NCI-H82 treated with DMSO at 0.1 percent for 48 hours (cell line): Measurements from ENCODE around the gene TNFAIP8L3.

Experiments
- DNase-seq: peaks from one replicate; lab custom pipeline; 2025; ENCODE audit not compliant: unreplicated experiment; lab: John Stamatoyannopoulos, UW

Gene TNFAIP8L3

DNA sequence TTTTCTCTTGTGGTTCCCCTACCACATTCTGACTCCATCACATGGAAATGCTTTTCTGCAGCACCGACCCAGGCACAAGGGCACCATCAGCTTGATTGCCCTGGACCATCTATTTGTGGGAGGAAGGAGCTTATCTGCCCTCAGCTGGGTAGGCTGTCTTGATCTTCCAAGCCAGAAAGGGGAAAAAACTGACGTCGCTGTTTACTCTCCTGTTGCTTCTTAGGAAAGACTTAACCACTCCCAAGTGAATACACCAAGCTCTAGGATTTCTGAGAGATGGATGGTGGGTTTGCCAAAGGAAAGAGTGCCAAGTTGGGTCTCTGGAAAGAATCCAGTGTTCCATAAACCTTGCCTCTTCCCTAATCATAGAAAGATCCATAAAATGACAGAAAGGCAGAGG, 4.0 kb downstream of the TNFAIP8L3 start:
- no peak for DNase-seq

DNA sequence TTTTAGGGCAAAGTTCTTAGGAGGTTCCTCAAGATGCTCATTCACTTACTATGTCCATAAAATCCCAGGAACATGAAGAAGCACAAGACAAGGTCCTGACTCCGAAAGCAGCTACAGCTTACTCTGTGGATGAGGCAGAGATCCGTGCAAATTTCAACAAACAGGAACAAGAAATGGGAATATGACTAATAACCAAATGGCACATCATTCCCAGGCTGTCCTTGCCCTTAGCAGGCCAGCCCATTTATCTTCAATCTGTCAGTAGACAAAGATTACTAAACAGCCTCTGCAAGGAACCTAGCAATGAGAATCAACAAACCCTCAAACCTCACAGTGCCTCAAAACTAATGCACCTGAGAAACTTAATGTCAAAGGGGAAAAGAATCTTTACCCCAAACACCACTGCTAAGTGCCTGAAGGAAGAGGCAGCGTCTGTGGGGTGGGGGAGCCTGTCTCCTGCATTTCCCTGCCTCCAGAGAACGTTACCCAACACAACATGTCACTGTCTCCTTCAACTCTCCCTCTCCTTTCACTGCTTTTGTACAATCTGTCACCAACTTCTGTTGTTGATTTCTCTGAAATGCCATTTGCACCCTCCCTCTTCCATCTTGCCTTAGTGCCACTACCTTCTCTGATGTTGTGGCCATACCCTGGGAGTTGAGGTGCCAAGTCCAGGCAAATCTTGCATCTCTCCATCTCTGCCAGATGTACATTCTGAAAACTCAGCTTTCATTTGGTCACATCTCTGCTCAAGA, 4.8 kb downstream of the TNFAIP8L3 start:
- DNase-seq = no peak

DNA sequence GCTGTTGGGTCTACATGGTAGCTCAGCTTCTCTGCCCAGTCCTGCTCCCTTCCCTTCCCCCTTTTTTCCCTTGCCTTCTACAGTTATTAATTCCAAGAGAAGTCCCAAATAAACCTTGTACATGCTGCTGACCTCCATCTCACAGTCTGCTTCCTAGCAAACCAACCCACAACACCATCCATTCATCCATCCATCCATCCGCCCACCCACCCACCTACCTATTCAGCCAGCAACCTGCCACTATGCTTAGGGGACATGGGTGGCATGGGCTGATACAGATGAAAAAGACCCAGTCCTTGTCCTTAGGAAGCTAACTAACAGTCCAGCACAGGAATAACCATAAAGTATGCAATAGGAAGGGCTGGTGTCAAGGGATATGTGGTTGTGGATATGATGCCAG, 5.7 kb downstream of the TNFAIP8L3 start:
- DNase-seq = no peak

DNA sequence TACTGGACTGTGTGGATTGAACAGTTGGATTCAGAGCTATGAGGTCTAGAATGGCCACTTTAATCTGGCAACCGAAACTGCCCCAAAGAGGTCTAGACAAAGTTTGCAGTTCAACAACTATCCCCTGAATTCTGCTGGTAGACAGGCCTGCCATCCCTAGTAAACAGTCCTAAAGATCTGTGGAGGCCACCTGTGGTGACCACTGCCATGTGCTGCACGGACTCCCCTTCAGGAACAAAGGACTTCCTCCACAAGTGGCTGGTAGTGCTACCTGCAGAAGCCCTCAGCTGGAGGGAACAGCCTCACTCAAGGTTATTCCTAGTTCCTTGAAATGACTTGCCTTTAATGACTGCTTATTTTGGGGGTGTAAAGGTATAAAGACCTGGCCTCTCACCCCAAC, 6.1 kb downstream of the TNFAIP8L3 start:
- no peak for DNase-seq

DNA sequence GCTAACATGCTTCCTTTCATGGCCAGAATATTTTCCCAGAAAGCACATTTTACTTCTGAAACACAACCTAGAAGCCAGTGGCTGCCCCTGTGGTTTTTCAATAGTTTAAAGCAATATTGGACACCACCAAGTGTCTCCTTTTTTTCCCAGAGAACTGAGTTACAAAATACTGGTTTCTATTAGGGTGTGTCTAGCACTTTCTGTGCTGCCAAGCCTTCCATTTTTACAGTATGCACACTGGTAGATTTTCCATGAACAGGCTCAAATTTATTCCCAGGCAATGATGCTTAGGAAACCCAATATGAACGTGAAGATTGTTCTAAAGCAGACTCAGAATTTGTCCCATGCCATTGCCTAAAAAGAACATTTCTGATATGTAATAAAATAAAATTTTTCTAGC, 7.2 kb downstream of the TNFAIP8L3 start:
- no peak for DNase-seq

DNA sequence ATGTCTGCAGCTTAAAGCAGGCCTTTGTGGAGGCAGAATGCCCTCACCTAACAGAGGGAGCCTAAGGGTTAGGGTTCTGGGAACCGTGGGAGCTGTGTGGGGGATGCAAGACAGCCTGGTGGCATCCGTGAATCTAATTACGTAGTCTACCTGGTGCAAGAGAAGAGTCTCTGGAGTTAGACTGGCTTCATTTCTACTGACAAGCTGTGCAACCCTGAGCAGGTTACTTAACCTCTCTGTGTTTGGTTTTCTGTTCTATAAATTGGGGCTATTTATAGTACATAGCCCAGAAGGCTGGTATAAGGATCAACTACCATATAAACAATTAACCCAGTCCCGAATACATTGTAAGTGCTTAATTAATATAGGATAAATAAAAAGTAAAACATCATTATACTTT, 8.3 kb downstream of the TNFAIP8L3 start:
- DNase-seq = no peak

DNA sequence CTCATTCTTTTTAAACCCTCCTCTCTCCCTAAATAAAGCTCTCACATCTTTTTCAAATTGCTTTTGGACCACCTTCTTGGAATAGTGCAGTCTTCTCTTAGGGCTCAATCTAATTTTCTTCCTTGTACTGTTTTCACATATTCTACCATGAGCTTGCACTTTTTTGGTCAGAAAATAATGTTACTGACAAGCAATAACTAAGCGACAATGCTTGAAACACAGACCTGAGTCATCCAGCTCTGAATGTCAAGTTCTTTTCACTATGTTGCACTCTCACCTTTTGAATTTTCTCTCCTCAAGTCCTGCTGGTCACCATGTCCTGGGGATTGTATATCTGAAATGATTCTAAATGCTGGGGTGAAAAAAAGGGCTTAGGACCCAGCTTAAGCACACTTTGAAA, 8.9 kb downstream of the TNFAIP8L3 start:
- no peak for DNase-seq

DNA sequence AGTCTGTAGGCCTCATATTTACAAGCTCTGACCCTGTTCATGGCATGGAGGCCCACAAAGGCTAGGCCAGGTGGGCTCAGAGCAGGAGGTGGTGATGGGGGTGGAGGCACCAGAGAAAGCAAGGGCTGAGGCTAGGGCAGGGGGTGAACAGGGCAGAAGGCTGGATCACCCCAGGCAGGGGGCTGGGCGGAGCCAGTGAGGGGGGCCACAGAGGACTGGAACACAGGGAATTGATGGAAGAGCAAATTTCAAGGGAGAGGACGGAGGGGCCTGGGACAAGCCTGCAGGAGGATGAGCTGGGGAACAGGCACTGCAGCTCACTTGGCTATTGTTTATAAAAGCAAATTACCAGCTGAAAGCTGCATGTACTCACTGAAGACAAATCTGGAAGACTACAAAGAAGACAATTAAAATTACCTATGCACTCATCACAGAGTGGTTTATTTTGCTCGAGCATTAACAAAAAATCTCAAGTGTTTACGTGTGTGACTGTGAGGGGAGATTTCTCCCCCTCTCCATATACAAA, 11.0 kb downstream of the TNFAIP8L3 start:
- no peak for DNase-seq

DNA sequence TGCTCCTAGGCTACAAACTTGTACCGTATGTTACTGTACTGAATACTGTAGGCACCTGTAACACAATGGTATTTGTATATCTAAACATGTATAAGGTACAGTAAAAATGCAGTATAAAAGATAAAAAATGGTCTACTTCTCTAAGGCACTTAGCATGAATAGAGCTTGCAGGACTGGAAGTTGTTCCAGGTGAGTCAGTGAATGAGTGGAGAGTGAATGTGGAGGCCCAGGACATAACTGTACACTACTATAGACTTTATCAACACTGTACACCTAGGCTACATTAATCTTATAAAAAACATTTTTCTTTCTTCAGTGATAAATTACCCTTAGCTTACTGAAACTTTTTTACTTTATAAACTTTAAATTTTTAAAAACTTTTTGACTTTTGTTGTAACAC, 12.5 kb downstream of the TNFAIP8L3 start:
- no peak for DNase-seq

DNA sequence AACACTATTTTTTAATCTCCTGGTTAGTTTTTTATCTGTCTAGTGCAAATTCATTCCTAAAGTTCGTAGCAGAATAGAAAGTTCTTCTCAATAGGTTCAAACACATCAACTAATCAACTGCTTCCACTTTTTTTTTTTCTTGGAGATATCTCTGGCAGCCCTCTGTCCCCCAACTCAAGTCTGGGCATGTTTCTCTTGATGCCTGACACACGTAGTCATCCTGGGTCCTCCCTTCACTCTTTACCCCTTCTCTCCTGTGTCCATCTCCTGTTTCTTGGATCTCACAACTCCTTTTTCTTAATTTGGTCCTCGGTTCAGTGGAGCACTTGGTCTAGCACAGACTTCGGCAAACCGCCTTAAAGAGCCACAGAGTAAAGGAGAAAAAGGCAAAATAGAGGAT, 14.4 kb downstream of the TNFAIP8L3 start:
- no peak for DNase-seq

DNA sequence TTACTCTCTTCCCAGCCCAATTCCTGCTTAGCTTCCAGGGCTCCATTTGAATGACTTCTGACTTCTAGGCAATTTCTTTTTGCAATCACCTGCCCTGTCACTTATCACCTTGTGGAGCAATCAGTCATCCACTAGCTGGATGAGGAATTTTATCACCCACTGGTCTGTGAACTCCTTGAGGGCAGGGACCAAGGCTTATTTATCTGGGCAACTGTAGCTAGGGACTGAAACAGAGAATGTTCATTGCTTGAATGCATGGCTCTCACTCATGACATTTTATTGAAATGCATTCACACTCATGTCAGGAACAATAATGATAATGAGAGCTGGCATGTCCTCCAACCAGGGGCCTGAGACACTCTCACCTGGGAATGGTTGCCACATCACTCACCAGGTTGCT, 15.5 kb downstream of the TNFAIP8L3 start:
- DNase-seq = no peak

DNA sequence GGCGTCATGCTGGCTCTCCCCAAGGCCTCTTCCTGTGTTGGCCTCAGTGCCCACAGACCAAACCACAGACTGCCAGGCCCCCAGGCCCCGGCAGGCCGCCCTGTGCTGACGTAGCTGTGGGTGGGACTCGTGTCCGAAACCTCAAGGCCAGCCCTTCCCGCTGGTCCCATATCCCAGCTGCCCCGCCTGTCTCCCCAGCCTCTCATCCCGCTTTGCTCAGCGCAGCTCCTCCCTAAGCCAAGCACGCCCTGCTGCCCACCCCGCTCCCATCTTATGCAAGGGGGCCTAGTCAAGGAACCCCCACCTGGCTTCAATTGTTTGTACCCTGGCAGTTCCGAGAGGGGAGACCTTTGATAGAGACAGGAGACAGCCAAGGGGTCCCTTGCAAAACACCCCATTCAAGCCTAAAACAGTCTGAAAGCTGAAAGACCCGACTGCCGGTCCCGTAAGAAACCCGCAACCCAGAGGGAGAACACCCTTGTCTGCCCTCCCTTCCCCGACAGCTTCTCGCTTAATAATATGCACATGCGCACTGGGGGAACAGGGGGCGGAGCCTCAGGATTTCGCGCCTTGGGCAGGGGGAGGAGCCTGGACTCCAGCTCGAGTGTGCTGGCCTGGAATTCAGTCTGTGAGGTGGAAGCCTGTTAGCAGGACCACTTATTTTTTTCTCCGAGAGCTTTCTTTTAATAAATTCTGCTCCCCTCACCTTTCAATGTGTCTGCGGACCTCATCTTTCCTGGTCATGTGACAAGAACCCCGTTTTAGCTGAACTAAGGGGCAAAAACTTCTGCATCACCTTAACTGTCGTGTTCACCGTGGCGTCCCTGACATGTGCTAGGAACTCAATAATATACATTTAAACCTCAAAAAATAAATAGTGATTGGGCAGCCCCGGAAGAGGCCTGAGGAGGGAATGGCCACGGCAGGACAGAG, 17.2 kb downstream of the TNFAIP8L3 start:
- DNase-seq = no peak

DNA sequence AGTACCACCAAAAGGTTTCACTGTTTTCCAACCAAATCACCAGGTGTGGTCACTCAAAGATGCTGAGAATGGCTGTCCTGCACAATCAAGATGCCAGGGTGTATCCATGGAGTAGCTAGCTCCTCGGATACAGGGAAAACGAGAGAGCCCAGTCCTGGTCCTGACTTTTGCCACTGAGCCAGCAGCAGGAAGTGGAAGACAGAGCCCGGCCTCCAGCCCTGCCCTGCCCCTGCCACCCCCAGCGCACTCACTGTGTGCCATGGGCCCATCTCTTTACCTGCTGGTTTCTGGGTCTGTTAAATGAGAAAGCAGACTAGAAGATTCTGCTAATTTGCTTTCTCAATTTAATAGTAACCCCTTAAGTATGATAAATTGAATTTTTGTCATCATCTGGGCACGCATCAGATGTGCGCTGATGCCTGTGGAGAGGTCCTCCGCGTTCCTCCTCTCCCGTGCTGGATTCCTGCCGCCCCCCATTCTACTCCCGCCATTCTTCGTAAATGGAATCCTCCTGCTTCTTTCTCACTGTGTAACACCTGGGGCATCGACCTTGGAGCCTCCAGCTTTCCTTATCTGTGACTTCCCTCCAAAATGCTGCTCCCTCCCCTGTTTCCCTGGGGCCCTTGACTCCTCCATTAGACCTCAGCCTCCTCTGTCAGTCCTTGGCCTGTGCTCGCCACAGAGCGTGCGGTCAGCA, 18.0 kb downstream of the TNFAIP8L3 start:
- no peak for DNase-seq

DNA sequence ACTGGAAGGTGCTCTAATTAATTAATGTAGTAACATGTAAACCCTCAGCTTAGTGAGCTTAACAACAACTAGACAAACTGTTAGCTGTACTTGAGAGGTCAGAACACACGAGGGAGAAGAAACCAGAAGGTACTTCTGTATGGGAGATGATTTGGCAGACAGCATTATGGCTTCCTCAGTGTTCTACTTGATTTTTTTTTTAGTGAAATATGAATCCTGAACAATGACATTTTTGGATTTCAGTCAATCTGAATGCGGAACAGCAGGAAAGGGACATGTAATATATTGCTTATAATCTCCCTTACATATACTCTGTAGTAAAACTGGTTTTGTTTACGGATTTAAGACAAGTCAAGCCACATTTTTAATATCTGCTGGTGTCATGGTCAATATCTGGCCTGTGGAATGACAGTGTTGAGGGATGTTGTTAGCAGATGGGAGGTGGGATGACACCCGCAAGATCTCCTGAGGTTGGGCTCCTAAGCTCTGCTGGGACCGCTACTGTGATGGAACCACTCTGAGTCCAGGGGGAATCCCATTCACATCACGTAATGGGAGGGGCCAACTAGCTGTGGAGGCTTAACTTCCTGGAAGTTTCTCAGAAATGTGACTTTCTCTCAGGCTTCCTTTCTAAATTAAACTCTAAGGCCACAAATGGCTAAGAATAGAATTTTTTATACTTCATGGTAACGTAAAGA, 18.7 kb downstream of the TNFAIP8L3 start:
- no peak for DNase-seq

DNA sequence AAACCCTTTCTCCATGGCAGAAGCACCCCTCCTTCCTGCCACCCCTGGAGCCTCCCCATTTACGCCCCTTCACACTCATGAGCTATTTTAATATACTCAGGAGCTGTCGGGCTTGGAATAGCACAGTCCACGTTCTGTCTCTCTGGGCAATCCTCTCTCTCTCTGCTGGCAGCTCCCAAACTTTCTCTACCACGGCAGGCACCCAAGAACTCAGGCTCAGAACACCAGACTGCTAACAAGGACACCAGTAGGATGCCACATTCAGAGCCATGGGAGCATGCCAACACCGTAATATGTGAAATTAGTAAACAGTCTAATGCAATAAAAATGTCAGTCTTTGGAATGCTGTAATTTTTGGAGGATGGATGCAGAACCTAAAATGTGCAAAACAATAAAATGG, 19.3 kb downstream of the TNFAIP8L3 start:
- DNase-seq = no peak

DNA sequence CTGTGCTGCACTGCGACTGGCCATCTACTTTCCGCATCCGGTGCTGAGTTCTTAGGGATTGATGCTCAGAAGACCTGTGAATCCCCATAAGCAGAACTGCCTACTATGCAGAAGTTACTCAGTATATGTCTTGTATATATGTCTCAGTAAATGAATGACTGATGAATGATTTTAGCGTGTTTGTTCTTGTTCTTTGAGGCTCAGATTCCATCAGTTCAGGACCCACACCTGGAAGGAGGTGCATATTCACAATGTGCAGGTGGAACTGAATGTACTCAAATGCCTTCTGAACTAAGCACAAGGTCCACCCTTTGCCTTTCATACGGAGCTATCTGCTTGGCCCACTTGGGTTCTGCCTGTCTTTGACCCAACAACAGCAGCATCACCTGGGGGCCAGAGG, 19.8 kb downstream of the TNFAIP8L3 start:
- DNase-seq = no peak

DNA sequence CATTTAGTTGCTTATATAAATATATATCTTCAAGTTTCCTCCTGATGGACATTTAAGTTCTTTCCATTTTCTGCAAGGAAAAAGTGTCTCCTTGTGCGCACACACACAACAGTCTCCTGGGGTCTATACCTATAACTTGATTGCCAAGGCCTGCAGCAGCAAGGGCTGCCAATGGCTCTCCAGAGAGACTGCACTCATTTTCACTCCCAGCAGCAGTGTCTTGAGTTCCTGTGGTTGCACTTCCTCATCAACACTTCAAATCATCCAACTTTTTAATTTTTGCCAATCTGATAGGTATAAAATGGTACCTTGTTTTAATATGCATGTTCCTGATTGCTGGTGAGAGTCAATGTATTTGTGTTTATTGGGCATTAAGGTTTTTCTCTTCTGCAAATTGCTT, 23.1 kb downstream of the TNFAIP8L3 start:
- no peak for DNase-seq

DNA sequence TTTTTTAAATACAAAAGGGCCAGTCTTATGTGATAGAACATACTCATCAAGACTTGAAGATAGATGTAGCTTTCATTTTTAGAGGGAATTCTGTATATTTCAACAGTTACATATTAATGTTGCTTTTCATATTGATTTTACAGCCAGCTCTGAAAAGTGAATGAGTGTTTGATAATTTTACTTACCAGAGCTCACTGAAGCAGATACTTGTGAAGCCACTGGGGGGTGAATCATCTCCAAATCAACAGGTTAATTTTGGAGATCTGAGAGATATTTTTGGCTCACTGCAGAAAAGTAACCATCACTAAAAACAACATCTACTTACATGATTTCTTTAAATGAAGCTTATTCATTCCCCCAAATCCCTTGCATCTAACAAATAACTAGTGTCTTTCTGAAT, 24.7 kb downstream of the TNFAIP8L3 start:
- DNase-seq = no peak

DNA sequence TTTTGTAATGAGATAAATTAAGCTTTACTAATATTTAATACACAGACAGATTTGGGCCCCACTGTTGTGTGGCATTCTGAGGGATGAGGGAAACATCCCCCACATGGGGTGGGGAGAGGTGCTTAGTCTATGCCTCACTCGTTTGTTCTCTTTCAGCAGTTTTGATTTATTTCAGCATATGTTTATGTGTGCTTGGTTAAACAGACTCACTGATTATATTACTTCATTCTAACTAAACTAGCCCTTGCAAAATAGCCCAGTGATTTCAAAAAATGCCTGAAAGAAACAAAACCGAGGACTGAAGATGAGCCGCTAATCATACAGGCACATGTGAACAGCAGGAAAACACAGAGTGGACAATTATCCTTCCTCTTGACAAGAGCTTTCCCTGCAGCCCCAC, 27.2 kb downstream of the TNFAIP8L3 start:
- no peak for DNase-seq

DNA sequence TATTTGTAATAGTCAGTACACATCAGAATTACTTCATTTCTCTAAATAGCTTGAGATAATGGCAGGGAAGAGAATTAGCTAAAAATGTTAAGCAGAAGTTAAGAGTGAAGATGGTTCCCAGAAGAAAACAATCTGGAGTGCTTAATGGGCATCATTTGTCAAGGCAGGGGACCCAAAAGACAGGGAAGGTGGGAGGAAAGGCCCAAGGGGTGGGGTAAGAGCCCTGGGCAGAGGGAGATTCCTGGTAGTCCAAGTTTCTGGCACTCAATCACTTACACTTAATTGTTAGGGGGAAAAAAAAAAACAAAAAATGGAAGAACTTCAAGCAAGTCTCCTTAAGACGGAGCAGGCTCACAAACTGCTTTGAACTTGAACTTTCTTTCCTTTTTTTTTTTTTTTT, 28.9 kb downstream of the TNFAIP8L3 start:
- DNase-seq = no peak

DNA sequence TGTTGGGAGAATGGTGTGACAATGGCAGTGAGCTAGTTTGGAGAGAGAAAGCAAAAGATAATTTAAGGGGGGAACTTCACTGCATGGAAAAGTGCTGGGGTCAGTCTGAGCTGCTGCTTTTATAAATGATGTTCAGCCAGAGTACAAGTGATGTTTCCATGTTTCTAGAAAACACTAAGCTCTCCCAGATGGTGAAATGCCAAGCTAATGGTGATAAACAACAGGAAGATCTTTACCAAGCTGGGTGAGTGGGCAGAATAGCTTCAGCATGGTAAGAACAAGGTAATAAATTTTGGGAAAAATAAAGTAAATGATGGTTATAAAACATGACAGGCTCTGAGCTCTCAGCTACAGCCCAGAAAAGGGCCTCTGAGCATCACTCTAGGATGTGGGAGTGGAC, 29.4 kb downstream of the TNFAIP8L3 start:
- DNase-seq = no peak
